NCI-H1092 treated with DMSO at 0.1 percent for 48 hours (cell line): ENCODE results near the gene ANKMY2.
"Not testable (repeated sequence)": the region's sequence is repeated elsewhere in the genome, so short reads cannot be mapped to it uniquely, and the experiment has no call there.

Experiments
- DNase-seq: peaks from one replicate; lab custom pipeline; 2025; lab: John Stamatoyannopoulos, UW

The ANKMY2 gene

DNA sequence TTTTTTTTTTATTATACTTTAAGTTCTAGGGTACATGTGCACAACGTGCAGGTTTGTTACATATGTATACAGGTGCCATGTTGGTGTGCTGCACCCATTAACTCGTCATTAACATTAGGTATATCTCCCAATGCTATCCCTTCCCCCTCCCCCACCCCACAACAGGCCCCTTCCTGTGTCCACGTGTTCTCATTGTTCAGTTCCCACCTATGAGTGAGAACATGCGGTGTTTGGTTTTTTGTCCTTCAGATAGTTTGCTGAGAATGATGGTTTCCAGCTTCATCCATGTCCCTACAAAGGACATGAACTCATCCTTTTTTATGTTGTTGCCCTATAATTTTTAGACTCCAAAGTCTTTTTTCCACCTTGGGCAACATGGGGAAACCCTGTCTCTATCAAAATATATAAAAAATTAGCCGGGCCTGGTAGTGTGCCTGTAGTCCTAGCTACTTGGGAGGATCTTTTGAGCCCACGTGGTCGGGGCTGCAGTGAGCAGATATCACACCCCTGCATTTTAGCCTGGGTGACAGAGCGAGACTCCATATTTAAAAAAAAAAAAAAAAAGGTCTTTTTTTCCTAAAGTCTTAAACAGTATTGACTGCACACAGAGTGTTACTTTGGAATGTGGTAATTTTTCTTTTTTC, 14.4 kb upstream of the ANKMY2 start:
- not testable (repeated sequence) for DNase-seq

DNA sequence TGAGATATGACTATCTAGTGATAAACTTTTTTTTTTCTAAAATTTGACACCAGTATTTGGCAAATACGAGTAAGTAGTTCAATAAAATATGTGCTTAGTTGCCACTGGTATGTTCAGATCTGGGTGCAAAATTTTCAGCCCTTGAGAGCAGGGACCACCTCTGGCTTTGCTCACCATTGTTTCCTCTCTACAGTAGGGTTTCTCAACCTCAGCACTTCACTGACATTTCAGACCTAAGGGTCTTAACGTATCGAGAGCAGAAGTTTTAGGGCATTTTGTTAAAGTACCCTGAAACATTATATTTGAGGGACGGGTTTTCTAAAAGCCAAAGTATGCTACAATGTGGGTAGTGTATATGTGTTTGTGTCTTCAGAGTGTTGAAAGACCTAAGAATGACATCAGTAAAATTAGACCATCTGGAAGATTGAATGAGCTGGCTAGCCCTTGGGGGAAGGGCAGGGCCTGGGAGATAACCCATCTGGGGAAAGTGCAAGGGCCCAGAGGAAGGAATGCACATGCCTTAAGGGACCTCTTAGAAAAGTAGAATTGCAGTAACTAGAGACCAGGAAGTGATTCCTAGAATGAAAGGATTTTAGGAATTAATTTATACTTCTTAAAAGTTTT, 12.2 kb upstream of the ANKMY2 start:
- DNase-seq = no peak

DNA sequence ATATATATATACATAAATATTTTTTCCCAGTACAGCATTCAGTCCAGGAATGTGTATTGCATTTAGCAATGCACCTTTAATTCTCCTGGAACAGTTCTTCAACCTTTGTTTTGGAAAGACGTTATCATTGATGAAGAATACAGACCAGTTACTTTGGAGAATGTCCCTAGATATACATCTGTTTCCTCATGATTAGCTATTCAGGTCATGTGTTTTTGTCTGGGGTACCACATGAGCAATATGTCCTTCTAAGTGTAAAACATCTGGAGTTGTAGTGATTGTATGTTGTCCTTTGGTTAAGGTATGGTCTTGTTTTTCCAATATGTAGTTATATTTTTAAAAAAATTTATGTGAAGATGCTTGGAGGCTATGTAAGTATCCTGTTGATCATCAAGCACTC, 10.6 kb upstream of the ANKMY2 start:
- DNase-seq = no peak

DNA sequence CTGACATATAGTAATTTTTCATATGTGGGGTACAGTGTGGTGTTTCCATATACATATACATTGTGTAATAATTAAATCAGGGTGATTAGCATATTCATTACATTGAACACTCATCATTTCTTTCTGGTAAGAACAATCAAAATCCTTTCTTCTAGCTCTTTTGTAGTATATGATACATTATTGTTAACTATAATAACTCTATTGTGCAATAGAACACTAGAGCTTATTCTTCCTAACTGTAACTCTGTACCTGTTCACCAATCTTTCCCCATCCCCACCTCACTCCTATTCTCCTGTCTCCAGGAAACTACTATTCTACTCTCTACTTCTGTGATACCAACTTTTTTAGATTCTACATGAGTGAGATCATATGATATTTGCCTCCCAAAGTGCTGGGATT, 9.8 kb upstream of the ANKMY2 start:
- no peak for DNase-seq

DNA sequence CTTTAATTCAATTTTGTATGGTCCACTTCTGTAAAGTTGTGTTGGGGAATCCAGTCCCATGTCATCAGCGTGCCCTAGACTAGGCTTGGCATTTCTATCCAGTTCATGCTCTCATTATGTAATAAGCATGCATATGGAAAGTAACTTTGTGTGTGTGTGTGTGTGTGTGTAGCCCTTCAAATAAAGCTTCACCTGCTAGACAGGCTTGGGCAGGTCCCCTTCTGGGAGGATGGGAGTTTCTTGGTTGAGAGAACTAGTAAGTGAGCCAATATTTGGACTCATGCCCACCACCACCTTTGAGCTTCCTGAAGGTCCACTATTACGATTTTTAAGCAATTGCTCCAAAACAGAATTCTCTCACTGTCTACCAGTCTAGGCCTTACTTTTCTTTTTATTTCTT, 7.3 kb upstream of the ANKMY2 start:
- no peak for DNase-seq

DNA sequence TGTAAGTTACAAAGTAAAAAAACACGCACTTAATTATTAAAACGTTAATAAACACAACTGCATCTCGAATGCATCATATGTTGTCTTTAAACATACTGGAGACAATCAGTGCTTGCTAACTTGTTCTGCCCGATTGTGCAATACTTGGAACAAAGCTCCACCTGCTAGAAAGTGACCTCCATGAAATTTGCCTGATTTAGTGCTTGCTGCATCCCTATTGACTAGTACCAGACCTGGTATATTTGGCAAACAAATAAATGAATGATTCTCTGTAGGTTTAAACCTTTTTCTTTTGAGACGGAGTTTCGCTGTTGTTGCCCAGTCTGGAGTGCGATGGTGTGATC, 6.7 kb upstream of the ANKMY2 start:
- no peak for DNase-seq

DNA sequence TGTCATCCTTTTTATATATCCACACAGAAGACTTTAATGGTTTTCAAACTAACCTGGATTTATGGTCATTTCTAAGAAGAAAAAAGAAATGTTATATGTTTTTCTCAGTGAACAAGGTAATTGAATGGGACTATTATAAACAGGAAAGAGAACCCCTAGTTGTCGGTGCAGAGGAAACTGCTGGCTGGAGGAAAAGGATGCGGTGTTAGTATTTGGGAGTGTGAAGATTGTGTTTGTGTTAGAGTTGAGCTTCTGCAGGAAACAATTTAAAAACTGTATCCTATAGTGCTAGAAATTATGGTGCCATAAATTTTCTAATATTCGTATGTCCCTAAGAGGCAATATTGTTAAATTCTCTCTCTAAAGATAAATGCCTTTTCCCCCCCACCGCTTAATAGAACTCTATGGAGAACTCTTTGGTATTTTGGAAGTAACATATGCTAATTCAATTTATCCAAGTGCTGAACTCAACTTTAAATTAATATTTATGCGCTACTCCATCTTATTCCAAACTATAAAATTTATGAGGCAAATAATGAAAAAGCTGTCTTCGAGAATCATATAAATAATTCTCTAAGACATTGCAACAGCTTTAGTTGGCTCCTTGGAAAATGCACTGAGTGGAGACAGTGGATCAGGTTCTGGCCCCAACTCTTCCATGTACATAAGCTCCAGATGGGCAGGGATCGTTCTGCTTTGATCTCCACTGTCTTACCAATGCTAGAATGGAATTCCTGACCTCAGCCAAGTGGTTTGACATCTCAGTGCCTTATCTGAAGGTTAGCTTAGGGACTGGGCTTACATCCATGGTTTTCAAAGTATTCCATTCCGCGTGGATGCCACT, 6.1 kb upstream of the ANKMY2 start:
- DNase-seq = no peak

DNA sequence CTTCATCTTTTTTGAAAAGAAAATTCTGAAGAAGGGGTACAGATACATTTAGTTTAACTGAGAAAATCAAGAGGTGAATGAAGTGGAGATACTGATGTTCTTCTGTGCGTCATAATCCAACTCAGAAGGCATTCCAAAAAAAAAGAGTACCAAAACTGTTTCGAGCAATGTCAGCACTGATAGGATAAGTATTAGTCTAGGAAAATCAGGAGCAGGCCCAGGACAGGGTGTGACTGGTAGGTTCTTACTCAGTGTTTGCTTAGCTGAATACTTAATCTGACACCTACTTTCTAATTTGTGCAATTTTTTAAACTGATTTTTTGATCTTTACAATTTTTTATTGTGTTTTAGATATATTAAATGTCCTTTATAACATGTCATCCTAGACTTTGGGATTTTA, 4.7 kb upstream of the ANKMY2 start:
- no peak for DNase-seq

DNA sequence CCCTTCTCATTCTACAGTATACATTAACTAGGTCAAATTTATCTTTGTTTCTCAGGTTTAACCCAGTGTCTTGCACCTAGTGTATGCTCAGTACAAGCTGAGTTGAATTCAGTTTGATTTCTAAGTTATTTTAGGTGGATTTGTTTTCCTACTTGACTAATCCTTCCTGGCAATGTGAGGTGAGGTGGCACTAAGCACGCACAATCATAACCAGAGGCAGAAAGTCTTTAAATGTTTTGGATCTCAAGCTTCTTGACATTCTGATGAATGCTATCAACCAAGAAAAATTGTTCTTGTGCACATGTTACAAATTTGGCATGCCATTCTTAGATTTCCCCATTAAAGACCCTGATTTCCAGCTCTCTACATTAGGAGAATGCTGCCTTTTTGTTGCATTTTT, 3.6 kb upstream of the ANKMY2 start:
- no peak for DNase-seq

DNA sequence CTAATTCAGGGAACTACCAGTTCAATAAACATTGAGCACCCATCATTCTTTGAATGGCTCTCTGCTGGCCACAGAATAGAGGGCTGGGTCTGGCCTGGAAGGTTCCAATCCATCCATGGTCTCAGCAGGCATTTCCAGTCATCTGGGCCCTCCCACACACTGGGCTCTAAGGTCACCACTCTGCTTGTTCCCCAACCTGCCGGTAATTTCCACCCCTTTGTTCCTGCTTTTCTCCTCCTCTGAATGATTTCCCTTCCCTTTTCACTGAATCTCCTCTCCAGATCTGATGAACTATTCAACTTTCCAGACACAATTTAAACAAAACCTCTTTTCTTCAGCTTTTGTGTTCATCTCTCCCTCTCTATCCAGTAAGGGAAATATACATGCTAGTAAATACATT, 3.0 kb upstream of the ANKMY2 start:
- no peak for DNase-seq

DNA sequence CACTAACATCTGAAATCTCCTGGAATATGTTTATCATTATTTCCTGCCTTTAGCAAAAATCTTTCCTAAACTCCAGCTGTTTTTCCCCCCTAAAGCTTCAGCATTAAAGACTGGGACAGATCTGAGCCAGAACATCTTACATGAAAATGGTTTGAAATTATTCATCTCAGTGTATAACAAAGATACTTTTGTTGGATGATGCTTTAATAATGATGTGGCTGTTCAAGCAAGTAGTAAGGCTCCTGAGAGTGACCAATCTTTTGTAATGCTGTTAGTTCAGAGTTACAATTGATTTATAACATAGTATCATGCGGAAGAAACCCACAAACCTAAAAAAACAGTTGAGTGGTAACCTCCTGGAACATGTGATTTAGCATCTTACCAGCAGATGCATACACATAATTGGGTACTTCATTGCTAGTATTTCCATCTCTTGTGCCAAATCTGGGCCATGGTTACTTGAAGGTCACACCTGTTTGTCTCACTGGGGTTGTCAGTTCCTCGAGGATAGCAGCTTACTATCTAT, 1.9 kb upstream of the ANKMY2 start:
- DNase-seq = peak; percentile 13

DNA sequence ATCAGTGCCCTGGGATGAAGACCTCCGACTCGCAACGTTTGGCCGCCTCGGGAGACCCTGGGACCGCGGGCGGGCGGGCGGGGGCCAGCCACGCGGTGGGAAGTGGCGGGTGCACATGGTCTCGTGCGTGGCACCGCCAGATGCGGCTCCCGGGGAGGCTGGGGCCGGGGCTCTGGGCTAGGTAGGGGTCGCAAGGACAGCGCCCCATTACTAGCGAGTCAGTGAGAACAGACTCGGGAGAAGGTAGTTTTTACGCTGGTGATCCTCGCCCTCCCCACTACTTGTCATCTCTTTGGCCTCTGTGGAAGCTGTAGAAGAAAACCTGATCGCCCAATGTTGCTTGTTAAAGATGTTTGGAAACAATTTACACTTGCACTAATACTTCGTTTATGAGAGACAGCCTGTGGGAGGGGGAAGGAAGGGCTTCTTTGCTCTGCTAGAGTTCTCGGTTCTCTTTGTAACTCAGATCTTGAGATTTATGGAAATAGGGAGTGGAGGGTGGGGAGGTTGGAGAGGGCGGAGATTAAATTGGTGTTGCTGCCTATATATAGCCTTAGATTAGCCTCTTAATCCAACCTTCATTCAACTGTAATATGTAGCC, 1.0 kb upstream of the ANKMY2 start:
- peak; percentile 63 for DNase-seq

DNA sequence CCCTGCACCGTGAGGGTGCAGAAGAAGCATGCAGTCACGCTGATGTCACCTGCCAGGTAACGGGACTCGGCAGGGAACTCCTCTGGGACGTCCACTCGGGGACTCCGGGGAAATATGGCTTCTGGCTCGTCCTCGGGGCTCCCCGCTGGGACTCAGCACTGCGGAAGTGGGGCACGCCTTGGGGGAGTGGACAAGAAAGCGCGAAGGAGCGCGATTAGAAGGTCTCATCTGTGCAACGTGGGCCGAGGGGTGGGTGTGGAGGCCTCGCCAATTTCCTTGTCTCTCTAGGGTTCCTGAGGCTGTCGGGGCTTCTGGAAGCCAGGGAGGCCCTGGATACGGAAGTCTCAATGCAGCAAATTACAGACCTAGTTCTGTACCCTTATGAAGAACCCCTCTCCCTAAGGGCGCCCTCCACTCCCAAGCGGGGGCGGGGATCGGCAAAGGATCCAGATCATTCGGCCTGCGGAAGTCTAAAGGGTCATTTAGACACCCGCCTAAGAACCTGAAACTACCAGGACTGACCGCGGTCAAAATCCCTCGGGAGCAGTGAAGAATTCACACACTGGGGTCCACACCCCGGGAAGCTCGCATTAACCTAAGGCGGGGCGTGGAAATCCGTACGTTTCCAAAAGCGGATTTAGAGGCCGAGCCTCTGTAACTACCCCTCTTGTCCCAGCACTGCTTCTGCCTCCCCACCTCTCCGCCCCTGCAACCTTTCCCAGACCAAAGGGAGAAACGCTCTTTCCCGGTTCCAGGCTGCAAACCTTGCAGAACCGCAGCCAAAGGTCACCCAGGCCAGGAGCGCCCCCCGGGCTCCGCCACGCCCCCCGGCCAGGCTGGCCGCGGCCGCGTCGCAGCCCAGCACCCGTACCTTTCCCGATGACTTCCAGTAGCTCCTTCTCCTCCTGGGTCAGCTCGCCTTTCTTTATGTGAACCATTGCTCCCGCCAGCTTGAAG, 640 bp downstream of the ANKMY2 start:
- peak; percentile 65 for DNase-seq

DNA sequence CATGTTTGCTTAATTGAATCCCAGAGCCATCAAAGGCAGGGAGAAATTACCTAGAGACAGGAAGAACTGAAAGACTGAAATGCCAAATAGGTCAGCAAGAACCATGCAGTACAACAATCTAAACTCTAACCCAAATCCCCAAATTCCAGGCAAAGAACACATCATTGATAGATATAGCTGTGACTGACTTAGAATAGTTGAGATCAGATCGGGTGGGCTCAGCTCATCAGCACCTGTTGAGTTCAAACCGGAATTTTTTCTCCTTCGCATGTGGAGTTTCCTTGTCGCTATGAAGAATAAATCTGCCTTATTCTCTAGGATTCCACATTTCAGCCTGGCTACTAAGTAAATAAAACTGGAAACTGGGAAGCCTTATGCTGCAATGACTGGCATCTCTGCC, 1.4 kb downstream of the ANKMY2 start:
- no peak for DNase-seq

DNA sequence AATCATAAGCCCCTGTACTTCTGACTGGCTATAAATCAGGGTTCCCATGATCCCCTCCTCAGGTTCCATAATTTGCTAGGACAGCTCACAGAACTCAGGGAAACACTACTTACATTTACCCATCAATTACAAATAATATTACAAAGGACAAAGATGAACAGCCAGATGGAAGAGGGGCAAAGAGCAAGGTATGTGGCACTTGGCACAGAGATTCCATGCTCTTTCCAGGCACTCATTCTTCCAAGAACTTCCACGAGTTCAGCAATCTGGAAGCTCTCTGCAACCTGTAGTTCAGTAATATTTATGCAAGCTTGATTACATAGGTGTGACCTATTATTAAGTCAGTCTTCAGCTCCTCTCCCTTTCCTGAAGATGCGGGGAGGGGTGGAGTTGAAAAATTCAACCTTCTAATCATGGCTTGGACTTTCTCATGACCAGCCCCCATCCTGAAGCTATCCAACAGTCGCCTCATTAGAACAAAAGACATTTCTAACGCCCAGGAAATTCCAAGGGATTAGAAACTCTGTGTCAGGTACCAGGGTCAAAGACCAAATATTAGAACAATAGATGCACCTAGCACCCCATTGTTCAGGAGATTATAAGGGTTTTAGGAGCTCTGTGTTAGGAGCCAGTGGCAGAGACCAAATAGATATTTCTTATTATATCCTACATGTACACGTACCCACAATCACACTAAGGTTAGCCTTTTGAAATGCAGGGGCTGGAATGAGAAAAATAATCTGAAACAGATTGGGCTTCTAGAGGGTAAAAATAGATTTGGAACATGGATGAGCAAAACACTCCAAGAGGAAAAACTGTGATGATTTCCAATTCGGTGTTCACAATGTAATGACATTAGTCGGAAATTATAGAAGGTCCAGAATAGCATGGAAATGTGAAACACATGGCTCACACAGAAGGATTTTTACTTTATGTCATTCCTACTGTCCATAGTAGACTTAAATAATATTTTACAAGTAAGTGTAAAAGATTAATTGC, 7.0 kb downstream of the ANKMY2 start:
- DNase-seq = no peak

DNA sequence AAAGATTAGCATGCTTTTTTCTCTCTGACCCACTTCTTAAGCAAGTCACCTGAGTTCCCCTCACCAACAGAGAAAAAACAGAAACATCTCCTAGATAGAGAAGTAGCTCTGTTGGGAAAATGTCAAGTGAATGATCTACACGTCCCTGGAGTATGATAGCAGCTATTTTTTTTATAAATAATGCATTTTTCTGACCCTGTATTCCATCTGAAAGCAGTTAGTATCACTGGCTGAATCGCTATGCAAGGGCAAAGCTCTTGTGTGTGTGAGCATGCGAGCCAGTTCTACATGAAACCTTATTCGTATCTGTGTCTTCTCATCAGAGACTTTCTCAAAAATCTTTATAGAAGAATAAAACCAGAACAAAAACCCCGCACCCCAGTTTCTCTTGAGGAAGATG, 8.2 kb downstream of the ANKMY2 start:
- DNase-seq = no peak

DNA sequence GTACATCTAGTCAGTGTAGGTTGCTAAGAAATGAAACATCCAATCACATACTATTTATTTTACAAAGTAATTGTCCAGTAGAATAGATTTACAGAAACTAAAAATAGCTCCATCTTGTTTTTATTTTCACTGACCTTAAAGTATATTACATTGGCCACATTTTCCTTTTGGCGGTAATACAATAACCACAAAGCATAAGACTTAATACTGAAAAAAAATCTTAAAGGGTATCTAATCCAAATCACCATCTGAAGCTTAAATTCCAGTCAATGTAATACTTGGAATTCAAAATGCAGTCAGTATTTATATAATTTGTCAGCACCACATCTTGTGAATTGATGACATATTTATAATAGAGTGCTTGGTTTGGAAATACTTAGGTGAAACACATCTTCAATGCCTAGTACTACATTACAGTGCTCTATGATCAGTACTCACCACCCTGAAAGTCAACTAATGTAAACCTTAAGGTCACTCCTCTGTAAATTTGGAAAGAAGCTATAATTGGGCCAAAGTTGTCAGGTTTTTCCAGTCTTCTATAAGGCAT, 8.9 kb downstream of the ANKMY2 start:
- DNase-seq = no peak

DNA sequence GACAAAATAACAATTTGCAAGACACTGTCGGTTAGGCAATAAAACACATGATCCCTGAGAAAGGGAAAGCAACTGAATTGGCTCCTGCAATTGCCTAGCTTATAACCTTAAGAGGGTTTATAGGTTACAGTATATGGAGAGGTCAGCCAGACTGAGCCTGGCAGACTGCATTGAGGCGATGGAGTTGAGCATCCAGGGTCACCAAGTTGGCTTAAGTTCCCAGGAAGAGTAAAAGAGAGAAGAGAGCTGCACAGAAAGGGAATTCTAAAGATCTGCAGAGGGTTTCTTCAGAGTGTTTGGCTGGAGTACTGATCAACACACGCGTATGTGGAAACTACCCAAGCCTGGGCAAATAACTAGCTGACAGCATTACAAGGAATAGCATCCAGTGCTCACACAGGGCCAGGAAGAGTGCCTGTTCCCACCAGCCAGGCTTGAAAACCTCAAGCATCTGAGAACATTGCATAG, 11.2 kb downstream of the ANKMY2 start:
- no peak for DNase-seq

DNA sequence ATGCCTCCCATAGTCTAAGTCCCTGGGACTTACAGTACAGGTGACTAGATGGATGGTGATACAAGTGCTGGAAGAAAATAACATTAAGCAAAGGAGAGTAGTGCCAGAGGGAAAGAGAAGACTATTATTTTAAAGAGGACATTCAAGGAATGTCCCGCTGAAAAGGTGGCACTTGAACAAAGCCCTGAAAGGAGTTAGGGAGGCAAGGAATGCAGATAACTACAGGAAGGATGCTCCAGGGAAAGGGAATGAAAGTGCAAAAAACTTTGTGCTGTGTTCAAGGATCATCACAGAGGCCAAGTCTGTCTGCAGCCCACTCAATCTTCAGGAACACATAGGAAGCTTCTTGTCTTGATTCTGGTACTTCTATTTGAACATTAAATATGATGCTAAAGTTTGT, 14.9 kb downstream of the ANKMY2 start:
- no peak for DNase-seq

DNA sequence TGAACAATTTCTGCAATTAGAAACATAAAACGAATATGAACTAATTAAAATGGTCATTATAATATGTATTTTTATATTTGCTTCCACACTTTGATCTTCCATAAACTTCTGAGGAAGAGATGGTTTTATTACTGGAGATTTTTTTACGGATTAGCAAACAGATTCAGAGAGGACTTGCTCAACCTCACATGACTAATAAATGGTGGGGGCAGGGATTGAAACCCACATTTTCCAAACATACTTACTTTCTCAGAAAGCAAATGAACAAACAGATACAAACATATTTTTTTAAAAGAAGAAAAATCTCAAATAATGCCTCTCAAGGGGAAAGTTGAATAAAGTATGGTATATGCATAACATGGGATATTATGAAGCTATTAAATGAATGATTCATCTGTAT, 18.3 kb downstream of the ANKMY2 start:
- no peak for DNase-seq
